ENCODE data around the gene ARHGEF17.

The ARHGEF17 gene

DNA sequence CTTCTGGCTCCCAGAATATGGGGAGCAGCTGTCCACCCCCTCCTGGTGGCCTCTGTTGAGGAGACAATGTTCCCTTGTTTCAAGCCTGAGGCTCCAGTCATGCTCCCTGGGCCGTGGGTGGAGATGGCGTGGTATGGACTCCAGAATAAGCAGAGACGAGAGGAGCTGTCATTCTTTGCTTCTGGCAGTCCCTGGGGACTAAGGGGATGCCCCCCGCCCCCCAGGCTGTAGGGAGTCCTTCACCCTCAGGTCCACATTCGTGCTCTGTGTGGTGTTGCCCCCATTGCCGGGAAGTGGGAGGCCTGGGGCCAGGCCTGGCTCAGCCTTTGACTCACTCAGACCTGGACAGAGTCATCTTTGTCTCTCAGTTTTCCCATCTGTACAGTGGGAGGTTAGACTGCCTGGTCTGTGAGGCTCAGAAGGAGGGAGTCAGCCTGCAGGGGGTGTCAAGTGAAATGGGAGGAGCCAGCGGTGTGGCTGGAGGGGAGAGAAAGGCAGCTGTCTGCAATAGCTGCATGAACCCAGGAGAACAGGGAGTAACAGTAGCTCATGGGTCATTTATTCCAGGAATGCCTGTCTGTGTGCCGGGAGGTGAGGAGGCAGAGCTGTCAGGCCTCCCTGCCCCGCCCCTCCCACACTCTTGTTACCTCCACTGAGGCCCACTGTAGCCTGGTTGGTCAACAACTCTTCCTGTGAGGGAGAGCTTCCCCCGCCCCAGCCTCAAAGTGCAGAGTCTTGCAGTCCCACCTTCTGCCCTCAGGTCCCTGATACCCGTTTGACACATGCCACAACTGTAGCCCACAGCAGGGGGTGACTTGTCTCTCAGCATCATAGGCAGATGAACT, 6.3 kb downstream of the ARHGEF17 start:
- DNase-seq (ENCODE audit: low spot score): peak; percentile 87

DNA sequence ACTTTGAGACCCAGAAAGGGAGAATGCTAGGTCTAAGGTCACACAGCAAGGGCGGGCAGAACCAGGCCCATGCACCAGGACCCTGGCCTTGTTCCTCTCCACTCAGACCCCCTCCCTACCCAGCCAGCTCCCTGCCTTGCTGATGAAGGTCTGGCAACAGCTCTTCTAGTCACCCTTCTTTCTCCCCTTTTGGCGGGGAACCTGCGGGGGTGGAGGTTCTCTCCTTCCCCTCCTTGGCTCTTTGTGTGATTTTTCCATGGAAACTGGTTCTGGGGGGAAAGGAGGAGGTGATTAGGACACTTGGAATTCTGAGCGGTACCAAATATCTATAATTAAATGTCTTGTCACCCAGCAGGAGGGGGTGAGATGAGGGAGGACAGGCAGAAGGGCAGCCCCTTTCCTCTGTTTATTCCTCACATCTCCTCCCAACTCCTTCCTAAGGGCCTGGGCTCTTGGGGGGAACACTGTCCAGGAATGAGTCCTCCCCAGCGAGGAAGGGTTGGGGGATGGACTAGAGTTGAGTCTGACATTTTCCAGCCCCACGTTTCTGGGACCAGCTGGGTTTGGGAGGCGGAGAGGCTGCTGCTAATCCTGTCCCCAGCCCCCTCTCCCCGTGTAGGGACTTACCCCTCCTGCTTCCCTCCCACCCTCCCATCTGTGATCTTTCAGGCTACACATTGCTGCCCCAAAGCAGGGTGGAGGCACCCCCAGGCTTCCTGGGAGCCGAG, 7.4 kb downstream of the ARHGEF17 start:
- no peak for DNase-seq (ENCODE audit: low spot score)

DNA sequence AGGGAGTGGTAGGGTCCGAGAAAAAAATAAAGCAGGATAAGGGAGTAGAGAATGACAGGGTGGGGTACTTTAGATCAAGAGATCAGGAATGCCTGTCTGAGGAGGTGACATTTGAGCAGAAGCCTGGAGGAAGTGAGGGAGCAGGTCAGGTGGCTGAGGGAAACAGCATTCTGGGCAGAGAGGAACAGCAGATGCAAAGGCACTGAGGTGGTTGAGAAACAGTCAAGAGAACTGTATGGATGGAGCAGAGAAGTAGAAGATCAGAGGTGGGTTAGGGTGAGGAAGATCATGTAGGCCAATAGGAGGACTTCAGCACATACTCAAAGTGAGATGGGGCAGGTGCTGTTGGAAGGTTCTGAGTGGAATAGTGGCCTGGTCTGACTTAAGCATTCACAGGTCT, 8.3 kb downstream of the ARHGEF17 start:
- no peak for DNase-seq (ENCODE audit: low spot score)

DNA sequence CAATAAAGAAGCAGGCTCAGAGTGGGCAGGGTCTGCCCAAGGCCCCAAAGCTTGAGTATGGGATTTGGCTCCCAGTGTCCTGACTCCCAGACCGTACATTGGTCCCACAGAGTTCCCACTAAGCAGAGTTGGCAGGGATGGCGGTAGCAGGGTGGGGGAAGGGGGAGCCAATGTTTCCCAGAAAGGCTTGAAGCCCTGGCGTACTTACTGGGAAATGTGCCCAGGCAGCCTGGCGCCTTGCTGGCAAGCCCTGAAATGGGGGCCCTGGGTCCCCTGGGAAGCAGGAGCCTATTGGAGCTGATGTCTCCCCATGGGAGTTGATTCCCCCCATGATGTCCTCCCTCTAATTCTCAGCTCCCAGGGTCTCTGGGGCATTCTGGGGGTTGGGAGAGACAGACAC, 9.3 kb downstream of the ARHGEF17 start:
- peak; percentile 88 for DNase-seq (ENCODE audit: low spot score)

DNA sequence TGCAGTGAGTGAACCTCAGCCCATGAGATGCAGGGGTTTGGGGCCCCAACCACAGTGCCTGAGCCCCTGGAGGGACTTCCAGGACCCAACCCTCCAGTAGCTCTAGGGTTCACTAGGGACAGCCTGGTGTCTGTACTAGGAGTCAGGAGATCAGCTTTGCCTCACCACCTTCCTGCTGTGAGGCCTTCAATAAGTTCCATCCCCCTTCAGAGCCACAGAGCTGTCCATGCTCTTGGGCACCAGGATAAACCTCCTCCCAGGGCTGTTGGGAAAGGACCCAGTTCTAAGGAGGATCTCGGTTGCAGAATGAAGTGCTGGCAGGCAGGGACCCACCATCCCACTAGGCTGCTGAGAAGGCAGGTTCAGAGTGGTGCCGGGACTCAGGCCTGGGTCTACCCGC, 9.7 kb downstream of the ARHGEF17 start:
- no peak for DNase-seq (ENCODE audit: low spot score)

DNA sequence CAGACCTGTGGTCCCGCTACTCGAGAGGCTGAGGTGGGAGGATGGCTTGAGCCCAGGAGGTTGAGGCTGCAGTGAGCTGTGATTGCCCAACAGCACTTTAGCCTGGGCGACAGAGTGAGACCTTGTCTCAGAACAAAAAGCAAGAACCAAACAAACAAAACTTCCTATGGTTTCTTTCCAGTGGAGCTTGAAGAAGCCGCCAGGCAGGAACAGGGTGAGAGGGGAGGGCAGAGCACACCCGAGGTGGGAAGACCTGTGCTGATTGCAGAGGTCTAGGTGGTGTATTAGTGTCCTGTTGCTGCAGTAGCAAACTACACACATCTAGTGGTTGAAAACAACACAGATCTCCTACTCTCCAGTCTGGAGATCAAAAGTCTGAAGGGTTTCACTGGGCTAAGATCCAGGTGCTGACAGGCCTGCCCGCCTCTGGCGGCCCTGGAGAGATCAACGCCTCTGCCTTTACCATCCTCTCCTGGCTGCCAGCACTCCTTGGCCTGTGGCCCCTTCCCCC, 10.5 kb downstream of the ARHGEF17 start:
- no peak for DNase-seq (ENCODE audit: low spot score)

DNA sequence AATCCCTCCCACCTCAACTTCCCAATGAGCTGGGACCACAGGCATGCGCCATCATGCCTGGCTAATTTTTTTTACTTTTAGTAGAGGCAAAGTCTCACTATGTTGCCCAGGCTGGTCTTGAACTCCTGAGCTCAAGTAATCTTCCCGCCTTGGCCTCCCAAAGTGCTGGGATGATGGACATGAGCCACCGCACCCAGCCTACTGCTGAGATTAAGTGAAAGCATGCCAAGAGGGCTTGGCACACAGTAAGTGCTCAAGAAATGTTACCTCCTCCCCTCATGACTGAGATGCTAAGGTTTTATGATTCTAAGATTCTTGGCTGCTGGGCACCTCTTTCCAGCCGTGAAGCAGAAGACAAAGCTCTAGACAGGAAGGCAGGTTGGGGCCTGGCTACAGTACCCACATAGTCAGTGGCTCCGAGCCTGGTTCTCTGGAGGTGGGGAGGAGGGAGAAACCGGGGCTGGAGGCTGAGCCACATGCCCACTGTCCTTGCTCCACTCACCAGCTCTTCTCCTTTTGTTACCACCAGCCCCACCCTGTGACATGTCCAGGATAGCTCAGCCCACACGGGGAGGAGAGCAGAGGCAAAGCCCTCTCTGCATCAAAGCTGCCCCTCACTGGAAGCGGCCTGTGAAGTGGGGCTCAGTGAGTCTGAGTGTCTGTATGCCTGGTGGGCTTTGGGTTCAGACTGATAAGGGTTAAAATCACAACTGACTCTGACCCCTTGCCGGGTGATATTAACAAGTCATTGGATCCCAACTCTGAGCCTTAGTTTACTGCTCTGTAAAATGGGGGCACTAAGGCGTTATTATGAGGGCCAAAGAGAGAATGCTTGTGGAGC, 12.9 kb downstream of the ARHGEF17 start:
- DNase-seq (ENCODE audit: low spot score): no peak

DNA sequence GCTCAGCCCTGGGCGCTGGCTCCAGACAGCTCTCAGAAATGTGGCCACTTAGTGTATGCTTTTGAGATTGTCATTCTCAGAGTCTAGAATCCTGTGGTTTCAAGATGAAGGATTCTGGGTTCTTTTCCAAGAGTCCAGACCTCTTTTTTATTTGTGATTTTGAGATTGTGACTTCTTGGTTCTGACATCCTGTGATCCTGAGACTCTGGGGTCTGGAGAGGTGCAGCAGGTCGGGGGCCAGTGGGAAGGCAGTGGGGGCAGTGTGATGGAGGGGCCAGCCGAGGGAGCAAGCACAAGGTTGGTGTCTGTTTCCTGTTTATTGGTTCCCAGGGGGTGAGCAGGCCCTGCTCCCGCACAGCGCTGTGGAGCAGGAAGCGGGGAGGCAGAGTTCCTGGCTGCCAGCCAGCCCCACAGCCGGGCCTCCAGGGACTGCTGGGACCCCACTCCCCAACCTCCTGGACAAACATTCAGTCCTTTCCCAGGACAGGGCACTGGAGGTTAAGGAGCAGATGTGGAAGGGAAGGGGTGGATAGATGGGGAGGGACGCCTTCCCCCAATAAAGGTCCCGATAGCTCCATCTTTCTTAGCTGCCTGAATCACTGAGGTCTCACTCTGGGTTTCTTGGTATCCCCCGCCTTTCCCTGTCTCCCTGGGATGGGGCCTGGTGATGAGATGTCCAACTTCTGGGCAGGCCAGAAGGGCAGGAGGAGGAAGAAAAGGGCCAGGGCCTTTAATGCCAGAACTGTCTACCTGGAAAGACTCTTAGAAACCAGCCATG, 13.7 kb downstream of the ARHGEF17 start:
- no peak for DNase-seq (ENCODE audit: low spot score)

DNA sequence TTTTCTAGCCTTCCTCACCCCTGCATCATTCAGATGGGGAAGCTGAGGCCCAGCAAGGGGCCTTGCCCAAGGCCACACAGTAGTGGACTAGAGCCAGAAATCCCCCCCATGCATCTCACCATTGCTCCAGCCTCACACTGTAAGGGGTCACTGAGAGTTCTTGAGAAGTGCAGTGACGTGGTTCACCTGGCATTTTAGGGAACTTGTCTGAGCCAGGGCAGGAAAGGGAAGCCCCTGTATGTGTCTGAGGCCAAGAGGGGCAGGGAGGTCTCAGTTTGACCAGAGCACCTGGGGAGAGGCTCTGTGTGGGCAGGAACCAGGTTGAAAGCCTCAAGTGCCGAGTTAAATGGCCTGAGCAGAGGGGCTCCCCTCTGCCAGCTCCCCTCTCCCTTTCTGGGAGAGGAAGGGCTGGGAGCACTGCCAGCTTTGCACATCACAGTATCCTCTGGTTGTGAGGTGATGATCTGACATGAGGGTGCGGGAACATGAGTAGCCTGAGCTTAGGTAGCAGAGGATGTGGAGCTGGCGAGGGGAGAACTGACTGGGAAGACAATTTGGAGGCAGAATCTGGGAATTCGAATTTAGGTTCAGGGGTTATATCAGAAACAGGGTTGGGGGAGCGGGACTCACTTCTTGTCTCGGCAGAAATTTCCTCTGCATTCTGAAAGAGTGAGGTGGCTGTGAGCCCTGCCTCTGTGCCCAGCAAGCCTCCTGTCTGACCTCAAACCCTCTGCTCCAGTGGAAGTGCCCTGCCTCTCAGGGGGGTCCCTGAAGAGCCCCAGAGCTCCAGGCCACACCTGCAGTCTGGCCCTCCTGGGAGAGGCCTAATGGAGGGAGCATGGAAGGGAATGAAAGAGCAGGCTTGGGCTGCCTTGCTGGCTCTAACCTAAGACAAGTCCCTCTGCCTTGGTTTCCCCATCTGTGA, 14.6 kb downstream of the ARHGEF17 start:
- DNase-seq (ENCODE audit: low spot score): no peak

DNA sequence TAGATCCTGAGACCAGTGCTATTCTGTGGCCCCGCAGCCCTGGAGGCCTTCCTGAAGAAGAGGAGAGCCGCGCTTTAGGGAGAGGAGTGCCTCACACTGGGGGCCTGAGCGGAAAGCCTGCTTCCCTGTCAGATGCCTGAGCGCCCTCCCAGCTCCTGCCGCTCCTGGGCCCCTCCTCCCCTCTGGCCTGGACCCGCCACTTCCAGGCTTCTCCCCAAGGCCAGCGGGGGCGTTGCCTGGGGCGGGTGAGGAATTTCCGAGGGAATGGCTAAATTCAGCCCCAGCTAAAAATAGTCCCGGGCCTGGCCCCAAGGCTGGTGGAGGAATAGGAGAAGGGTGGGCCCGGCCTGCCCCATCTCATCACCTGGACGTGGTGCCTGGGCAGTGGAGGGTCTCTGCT, 15.4 kb downstream of the ARHGEF17 start:
- peak; percentile 49 for DNase-seq (ENCODE audit: low spot score)

DNA sequence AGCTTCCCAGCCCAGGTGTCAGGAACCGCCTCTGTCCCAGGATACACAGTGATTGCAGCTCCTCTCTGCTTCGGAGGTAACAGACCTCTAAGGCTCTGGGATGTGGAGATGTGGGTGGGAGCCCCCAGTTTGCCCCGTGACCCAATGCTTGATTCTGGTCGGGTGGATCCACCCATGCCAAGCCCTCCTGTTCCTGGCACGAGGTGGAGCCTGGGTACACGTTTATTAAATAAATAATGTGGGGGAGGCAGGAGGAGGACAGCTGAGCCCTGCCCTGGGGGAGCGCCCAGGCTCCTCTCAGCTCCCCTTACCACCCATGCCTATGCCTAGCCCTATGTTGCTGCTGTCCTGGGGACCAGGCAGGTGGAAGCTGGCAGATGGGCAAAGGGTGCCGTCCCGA, 16.0 kb downstream of the ARHGEF17 start:
- no peak for DNase-seq (ENCODE audit: low spot score)

DNA sequence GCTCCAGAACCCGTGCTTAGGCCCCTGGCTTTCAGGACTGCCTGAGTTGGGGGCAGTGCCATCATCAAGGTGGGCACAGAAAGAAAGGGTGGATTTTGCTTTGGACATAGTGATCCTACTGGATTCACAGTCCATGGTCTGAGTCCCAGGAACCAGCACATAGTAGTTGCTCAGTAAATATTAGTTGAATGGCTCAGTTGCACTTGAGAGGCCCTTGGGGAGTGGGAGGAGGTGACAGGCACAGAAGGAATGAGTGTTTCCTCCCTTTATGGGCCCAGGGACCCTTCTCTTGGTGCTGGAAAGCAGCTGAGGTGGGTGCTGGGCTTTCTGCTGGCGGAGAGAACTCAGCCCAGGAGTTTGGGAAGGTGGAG, 16.6 kb downstream of the ARHGEF17 start:
- no peak for DNase-seq (ENCODE audit: low spot score)

DNA sequence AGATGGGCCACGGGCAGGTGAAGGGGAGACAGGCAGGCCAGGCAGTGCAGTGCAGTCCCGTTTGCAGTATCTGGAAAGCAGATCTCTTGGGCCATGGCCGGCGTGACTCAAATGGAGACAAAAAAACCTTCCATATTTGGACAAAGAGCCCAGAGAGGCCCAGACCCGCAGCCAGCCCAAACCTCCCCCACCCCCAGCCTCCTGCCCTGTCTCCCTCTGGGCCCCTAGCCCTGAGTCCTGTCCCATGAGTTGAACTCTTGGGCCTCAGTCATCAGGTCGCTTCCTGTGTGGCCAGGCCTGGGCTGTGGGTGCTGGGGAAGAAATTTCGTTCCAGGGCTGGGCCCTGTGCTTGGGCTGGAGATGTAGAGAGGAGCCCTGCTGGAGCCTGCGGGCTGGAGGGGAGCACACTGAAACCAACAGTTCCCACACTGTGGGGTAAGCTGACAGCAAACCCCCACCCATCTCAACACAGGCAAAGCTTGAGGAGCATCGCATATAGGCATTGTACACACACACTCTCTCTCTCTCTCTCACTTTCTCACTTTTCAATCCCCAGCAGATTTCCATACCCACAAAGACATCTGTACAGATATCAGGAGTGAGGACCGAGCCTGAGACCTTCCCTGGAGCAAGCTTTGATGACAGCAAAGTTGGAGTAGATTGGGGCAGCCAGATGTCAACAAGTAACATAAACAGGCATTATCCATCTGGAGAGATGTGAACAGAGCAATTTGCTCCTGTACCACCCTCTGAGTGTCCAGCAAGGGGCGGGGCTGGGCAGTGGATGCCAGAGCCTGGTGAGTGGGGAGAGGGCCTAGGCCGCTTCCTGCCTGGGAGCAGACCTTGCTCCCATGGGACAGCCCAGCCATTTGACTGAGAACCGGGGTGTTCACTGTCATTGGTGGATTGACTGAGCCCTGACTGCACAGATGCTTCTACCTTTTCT, 17.2 kb downstream of the ARHGEF17 start:
- no peak for DNase-seq (ENCODE audit: low spot score)

DNA sequence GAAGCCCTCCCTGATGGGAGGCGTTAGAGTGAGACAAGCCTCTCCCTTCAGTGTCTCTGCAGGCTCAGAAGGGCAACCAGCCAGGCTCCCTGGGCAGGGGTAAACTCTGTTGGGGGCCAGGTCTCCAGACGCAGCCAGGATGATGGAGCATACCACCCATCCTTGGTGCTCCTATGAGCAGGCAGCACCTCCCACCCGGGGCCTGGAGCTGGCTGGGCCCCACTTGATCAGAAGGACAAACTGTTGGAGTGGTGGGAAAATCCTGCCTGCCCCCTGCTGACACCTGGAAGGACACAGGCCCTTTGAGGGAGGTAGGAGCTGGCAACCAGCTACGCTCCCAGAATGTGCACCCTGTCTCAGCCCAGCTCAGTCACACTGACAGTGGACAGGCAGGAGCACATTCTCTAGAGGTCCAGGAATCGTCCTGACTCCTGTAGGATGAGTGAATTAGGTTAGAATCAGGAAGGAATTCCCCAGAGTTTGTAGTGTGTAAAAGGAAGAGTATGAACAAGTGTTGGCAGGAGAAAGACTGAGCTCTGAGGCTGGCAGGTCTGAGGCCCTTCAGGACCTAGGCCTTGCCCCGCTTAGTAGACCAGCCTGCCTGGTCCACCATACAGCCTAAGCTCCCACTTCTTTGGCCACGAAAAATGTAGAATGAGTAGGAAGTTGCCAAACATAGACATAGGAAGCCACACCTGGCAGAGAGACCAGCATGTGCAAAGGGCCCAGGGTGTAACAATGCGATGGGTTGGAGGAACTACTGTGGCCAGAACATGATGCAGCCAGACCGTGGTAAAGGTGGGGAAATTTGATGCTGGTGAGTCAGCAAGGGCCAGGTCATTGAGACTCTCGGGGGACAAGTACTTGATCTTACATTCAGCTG, 19.1 kb downstream of the ARHGEF17 start:
- no peak for DNase-seq (ENCODE audit: low spot score)

DNA sequence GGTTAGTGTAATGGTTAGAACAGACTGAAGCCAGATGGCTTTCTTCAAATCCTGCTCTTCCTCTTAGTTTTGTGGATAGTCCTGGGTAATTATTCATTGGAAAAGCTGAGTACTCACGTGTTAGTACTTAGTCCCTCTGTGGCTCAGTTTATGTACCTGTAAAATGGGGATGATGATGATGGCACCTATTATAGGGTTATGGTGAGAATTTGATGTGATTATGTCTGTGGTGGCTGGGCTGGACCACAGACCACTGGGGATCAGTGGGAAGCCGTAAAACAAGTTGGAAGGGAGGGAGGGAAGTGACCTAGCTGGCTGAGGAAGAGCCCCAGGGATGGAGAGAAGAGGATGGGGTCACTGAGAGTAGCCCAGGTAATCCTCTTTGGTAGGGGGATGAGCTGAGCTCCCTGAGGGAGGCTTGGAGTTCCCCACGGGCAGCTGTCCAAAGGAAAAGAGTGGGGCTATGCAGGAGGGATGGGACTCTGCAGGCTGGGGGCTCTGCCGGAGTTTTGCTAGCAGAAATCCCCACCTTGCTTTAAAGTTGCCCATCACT, 19.8 kb downstream of the ARHGEF17 start:
- no peak for DNase-seq (ENCODE audit: low spot score)

DNA sequence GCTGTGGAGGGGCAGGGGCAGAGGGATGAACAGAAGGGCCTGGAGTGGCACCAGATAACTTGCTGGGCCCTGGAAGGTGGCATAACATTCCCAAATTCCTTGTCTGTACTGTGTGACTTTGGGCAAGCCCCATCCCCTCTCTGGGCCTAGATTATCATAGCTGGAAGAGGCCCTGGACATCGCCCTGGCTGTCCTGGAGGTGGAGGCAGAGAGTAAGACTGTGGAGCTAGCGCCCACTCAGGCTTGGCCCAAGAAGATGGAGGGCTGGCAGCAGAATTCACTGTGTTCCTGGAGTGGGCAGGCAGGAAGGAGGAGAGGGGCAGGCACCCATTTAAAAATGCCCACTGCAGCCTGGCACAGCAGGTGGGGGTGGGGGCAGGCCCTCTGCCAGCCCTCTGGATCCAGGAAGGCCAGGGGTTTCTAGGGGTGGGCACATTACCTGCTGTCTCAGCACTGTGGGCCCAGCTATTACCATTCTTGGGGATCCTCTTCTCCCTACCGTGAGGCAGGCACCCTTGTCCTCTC, 22.6 kb downstream of the ARHGEF17 start:
- no peak for DNase-seq (ENCODE audit: low spot score)

DNA sequence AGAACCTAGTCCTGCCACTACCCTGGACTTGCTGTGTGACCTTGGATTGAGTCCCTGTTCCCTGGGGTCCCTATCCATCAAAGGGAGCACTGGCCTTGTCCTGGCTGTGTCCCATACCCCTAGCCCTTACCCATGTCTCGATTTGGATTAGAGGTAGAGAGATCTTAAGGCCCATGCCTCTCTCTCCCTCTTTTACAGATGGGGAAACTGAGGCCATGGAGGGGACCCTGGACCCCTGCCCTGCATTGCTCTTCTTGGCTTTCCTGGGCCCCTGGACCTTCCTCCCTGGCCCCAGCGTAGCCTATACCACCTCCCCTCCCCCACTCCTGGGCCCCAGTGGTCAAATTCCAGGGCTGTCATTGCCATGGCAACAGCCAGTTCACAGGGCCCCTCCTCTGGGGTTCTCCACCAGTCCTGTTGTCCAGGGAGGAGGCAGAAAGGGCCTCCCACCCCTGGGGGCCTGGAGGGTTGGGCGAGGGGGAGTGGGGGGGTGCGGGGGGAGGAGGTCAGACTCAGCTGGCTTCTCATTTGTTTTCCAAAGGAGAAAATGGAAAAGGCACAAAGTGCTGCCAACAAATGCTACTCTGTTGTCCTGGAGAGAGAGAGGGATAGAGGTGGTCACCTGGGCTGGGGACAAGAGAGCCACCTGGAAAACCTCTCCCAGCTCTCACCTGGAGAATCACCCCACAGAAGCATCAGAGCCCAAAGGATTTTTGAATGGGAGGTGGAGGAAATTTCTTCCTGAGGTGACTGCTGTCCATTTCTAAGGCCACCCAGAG, 23.3 kb downstream of the ARHGEF17 start:
- no peak for DNase-seq (ENCODE audit: low spot score)

Data from Ammon's horn (tissue), 1 donor.